Measurements from ENCODE around the gene ZKSCAN3. TPM values are rescaled to one million over a fixed set of nuclear protein-coding genes. Genes with fewer than 3 reads are reported as not detected.

The ZKSCAN3 gene
- total and polyA plus RNA-seq, 2 of the 4 experiments (the other 2 are of a cell fraction), result 3.7 to 4.8 TPM

GRCh38 chr6:28370440-28370839, 20.7 kb downstream of the ZKSCAN3 start:
- POLR2A ChIA-PET (ENCODE audit: unreplicated experiment), result interaction anchor here (0.7 kb wide), 1 partner anchor 1284 kb away, joined by 3 read pairs; no protein-coding TSS in a partner anchor
- Histone ChIP-seq H3K4me3 (ENCODE audit: insufficient read depth, low read depth, low read length) (no peak overlapping the region), H3K36me3 (ENCODE audit: control insufficient read depth, insufficient read depth, low read length) (peaks cover 8% of the 10 kb centered on the region), H3K4ac (ENCODE audit: low read depth, low read length) (no peak overlapping the region), H3K56ac (ENCODE audit: extremely low read depth, insufficient read depth, low read length) (no peak overlapping the region), H4K91ac (ENCODE audit: insufficient read depth, low read depth, low read length) (no peak overlapping the region), H3K4me1 (ENCODE audit: control insufficient read depth, insufficient read depth, low read length) (no peaks in the 10 kb centered on the region), H2BK5ac (ENCODE audit: low read depth, low read length, poor library complexity, severe bottlenecking) (no peak overlapping the region), H2AFZ (replicated peaks; ENCODE audit: low read length, poor library complexity) (no peak overlapping the region), H4K8ac (ENCODE audit: low read depth in 2 of 2, low read length in 2 of 2) (no peak overlapping the region), H3K9me3 (ENCODE audit: control insufficient read depth, insufficient read depth, low read length) (no peaks in the 10 kb centered on the region), H3K27ac (ENCODE audit: insufficient read depth, low read length) (no peak overlapping the region), H2BK15ac (ENCODE audit: low read depth, low read length) (no peak overlapping the region), H2BK20ac (ENCODE audit: low read depth, low read length) (no peak overlapping the region), H4K20me1 (ENCODE audit: insufficient read depth, low read length) (no peaks in the 10 kb centered on the region), H3K27me3 (ENCODE audit: control insufficient read depth, insufficient read depth, low read length) (no peaks in the 10 kb centered on the region), H2AK9ac (replicated peaks; ENCODE audit: low read depth, low read length, poor library complexity) (no peak overlapping the region), H3K9me1 (ENCODE audit: insufficient read depth, low read length) (no peaks in the 10 kb centered on the region), H3K18ac (ENCODE audit: low read depth, low read length) (no peak overlapping the region), H3K79me1 (ENCODE audit: low read depth in 1 of 2, low read length in 2 of 2) (no peaks in the 10 kb centered on the region; a peak in 1 of 4 replicates), H3K23ac (ENCODE audit: low read depth, low read length) (no peak overlapping the region), H3K4me2 (ENCODE audit: low read depth, low read length) (no peak overlapping the region), H4K5ac (ENCODE audit: low read depth, low read length) (no peak overlapping the region), H2BK120ac (ENCODE audit: low read depth, low read length) (no peak overlapping the region), H3K14ac (replicated peaks; ENCODE audit: low read depth, low read length) (no peak overlapping the region), H2AK5ac (ENCODE audit: low read depth, low read length) (no peak overlapping the region), H3K9ac (ENCODE audit: low read depth, low read length) (no peak overlapping the region)
- CTCF ChIA-PET, result no interaction called here
- DNase-seq, result no peak
- no TSS peak for BruUV-seq (replicated peaks)
- in situ Hi-C loops (cut with MboI; ENCODE audit: low sequenced_read_pairs), result no loop called here
- intact Hi-C loops (cut with micrococcal nuclease), result no loop called here
- dilution Hi-C loops (cut with HindIII; ENCODE audit: low sequenced_read_pairs, unreplicated experiment), result no loop called here
- ATAC-seq (ENCODE audit: low read depth), result no peak
- no CpG with 5 or more reads among the region's 2 CpGs for whole genome bisulfite sequencing, 2 experiments (ENCODE audit: extremely low coverage in 2 of 2, insufficient read length in 1 of 2)
- TF ChIP-seq CHD1 (IDR thresholded peaks at IDR 0.05; ENCODE audit: low read depth, low read length) (no peak), MXI1 (IDR thresholded peaks at IDR 0.05; ENCODE audit: borderline replicate concordance, low read depth, low read length) (no peak), BHLHE40 (IDR thresholded peaks at IDR 0.05; ENCODE audit: low read depth, low read length) (no peak), MAZ (IDR thresholded peaks at IDR 0.05; ENCODE audit: borderline replicate concordance, low read depth, low read length) (no peak), NFE2L2 (IDR thresholded peaks at IDR 0.05; ENCODE audit: low read depth, low read length) (no peak), RFX5 (IDR thresholded peaks at IDR 0.05; ENCODE audit: low read depth, low read length) (no peak), RAD21 (IDR thresholded peaks at IDR 0.05; ENCODE audit: low read length) (no peak), CTCF (conservative IDR thresholded peaks at IDR 0.05; ENCODE audit: low read depth, low read length) (no peak), SMC3 (IDR thresholded peaks at IDR 0.05; ENCODE audit: low read depth, low read length) (no peak), ELK1 (IDR thresholded peaks at IDR 0.05; ENCODE audit: borderline replicate concordance, low read depth, low read length) (no peak)
